ENCODE measurements around the gene SCGB1C2.
"Not testable (repeated sequence)": the region's sequence is repeated elsewhere in the genome, so short reads cannot be mapped to it uniquely, and the experiment has no call there.

SCGB1C2 gene

GRCh38 chr17:137166-137807 lies at the start of gene SCGB1C2:
SCGB1C2 (plus strand) TSS chr17:137569; CDS start chr17:137591, 22 bp downstream.
- not testable (repeated sequence) for DNase-seq (ENCODE audit: low read depth, low spot score)

GRCh38 chr17:113111-113510 lies 24.3 kb upstream of the SCGB1C2 start:
- not testable (repeated sequence) for DNase-seq (ENCODE audit: low read depth, low spot score)

GRCh38 chr17:118339-118917 lies 18.9 kb upstream of the SCGB1C2 start:
- DNase-seq (ENCODE audit: low read depth, low spot score), result not testable (repeated sequence)

GRCh38 chr17:133932-134331 lies 3.4 kb upstream of the SCGB1C2 start:
- not testable (repeated sequence) for DNase-seq (ENCODE audit: low read depth, low spot score)

- not testable (repeated sequence) for DNase-seq (ENCODE audit: low read depth, low spot score)
Observed at GRCh38 chr17:134332-134785, 3.0 kb upstream of the SCGB1C2 start.

- DNase-seq (ENCODE audit: low read depth, low spot score), result not testable (repeated sequence)
Observed at GRCh38 chr17:135022-135421, 2.3 kb upstream of the SCGB1C2 start.

DNA sequence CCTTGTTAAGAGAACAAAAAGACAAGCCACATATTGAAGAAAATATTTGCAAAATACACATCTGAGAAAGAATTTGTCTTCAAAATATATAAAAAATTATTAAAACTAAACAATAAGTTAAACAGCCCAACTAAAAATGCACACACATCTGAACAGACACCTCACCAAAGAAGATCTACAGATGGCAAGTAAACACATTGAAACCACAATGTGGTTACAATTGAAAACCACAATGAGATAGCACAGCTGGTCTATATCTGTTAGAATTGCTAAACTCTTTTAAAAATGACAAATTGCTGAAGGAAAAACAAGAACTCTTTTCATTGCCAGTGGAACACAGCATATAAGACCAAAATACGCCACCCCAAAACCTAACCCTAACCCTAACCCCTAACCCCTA lies 1.5 kb upstream of the SCGB1C2 start:
- not testable (repeated sequence) for DNase-seq (ENCODE audit: low read depth, low spot score)

DNA sequence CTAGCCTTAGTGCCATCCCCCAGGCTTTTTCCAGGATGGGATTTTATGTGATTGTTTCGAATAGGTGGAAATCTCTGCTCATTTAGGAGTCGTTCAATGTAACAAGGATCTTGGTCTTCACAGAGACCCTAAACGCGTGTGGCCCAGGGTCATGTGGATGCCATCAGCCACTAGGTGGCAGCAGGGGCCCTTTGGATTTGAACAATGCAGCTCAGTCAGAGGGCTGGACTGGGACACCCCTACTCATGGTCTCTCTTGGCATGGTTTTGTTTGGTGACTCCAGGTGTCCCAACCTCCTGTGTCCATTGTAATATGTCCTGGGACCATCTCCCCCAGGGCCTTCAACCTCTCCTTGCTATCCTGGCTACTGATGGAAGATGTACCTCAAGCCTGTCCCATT lies 838 bp upstream of the SCGB1C2 start:
- not testable (repeated sequence) for DNase-seq (ENCODE audit: low read depth, low spot score)

DNA sequence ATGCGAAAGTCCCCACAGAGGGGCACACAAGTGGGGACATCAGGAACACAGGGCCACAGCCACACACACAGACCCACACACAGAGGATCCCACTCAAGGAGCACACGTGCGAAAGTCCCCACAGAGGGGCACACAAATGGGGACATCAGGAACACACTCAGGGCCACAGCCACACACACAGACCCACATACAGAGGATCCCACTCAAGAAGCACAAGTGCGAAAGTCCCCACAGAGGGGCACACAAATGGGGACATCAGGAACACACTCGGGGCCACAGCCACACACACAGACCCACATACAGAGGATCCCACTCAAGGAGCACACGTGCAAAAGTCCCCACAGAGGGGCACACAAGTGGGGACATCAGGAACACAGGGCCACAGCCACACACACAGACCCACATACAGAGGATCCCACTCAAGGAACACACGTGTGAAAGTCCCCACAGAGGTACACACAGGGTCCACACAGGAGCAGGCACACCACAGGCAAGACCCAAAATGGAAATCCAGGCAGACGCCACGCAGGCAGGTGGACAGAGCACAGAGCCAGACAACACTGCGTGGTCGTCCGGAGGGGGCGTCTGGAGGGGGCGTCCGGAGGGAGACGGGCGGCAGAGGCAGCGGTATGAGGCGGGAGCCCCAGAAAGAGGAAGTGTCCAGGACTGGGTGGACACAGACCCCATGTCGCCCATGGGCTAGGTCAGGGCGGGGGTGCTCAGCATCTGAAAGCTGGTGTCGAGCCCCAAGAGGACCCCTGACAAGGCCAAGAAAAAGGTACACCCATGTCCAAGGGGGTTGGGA lies 2.2 kb downstream of the SCGB1C2 start:
- not testable (repeated sequence) for DNase-seq (ENCODE audit: low read depth, low spot score)

GRCh38 chr17:142102-142661 lies 4.8 kb downstream of the SCGB1C2 start:
- no peak for DNase-seq (ENCODE audit: low read depth, low spot score)

GRCh38 chr17:142876-143784 lies 5.8 kb downstream of the SCGB1C2 start:
- DNase-seq (ENCODE audit: low read depth, low spot score), result no peak

DNA sequence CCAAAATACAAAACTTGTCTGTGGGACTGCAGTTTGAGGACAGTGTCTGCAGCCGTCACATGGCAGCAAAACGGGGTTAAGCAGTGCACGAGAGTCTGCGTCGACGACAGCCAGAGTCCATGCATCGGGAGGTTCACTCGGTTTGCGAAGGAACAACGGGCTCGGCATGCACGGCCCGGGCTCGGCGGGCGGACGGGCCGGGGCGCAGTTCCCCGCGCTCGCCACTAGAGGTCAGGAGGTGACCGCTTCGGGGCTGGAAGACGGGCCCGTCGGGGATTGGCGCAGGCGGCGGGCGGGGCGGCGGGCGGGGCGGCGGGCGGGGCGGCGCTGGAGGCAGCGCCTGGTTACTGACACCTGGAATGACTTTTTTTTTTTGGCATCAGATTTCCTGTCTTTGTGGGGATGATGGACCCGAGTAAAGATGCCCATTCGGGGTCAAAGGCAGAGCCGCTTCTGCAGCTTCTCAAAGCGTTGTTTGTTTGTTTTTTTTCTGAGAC lies 6.5 kb downstream of the SCGB1C2 start:
- no peak for DNase-seq (ENCODE audit: low read depth, low spot score)

GRCh38 chr17:144936-145670 lies 7.7 kb downstream of the SCGB1C2 start:
- no peak for DNase-seq (ENCODE audit: low read depth, low spot score)

DNA sequence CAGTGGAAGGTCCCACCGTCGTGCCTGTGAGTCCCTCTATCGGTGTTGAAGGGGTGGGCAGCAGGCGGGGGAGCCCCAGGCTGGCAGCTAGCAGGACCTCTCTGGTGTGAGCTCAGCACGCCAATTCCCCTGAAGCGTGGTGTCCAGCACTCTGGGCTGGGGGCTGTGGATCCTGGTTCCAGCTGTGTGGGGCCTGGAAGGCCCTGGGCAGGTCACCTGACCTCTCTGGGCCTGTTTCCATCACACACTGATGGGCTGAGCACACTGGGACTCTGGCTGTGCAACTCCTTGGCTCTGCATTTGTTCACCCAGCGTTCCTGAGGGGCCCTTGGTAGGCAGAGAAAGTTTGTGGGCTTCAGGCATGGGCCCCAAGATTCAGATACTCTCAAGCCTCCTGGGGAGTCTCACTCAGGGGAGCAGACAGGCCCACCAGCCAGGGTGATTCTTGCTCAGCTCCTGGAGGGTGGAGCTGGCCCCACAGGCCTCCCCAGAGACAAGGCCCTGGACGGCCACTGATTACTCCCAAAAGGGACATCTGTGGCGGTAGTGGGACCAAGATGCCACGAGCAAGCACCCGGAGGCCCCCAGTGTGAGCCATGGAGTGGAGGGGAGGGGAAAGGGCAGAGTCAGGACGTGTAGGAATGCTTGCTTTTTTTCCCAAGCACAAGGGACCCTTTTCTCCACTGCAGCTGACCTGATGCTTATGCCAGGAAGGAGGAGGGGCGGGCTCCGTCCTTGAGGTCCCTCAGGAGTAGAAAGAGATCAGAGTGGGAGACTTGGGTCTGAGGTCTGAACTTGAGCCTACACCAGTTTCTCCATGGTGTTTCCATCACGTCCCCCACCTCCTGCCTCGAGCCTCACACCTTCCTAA lies 8.5 kb downstream of the SCGB1C2 start:
- DNase-seq (ENCODE audit: low read depth, low spot score), result no peak

GRCh38 chr17:146546-146945 lies 9.2 kb downstream of the SCGB1C2 start:
- DNase-seq (ENCODE audit: low read depth, low spot score), result no peak

DNA sequence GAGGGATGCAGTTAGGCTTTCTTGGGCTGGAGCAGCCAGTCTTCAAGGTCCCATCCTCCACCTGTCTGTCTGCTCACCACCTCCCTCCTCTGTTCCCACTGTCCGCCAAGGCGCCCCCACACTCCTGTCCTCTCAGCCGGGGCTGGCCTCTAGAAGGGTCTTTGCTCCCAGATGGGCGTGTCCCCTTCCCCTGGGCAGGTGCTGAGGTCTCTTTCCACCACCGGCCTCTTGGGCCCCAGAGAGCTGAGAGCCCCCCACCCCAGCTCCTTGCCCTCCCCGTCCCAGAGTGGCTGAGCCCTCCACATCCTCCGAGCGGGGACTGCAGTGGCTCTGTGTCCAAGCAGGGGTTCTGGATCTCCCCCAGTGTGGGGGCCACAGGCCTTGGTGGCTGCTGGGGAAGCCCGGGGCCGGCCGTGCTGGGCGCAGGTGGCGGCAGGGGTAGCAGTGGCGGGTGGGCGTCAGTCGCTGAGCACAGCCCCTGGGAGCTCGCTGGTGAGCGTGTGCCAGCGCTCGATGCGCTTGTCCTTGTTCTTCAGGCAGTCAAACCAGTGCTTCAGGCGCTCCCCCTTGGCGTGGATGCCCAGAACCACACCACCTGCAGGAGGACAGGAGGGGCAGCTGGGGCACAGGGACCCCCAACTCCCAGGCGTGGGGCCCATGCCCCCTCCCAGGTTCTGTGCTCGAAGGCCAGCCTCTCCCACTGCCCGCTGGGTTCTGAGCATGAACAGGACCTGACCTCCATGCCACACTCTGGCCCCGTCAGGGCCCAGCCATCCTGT lies 9.8 kb downstream of the SCGB1C2 start:
- no peak for DNase-seq (ENCODE audit: low read depth, low spot score)

GRCh38 chr17:147796-148740 lies 10.7 kb downstream of the SCGB1C2 start:
- DNase-seq (ENCODE audit: low read depth, low spot score), result no peak
